Measurements from ENCODE around the gene DXO. TPM values are rescaled to one million over a fixed set of nuclear protein-coding genes. Genes with fewer than 3 reads are reported as not detected.

The DXO gene
- total RNA-seq, 1 experiment from 2014 or later: 38.1 TPM

- Histone ChIP-seq H3K9me3 (ENCODE audit: control insufficient read depth, insufficient read depth, low read depth, low read length) (no peaks in the 10 kb centered on the region), H3K4me1 (ENCODE audit: control insufficient read depth, insufficient read depth, low read length) (peaks cover 9% of the 10 kb centered on the region), H3K27me3 (ENCODE audit: control insufficient read depth, insufficient read depth, low read length) (no peaks in the 10 kb centered on the region), H3K4me3 (ENCODE audit: low read depth in 2 of 2, low read length in 2 of 2) (no peak overlapping the region), H3K36me3 (ENCODE audit: control insufficient read depth, insufficient read depth, low read length) (peaks cover 15% of the 10 kb centered on the region), H3K27ac (ENCODE audit: low read length) (no peak overlapping the region)
- no peak for TF ChIP-seq TCF7L2 (IDR thresholded peaks at IDR 0.05; ENCODE audit: low read depth, low read length)
- no peak for TF ChIP-seq REST (IDR thresholded peaks at IDR 0.05; ENCODE audit: insufficient read depth in 1 of 2, low read depth in 2 of 2, low read length in 1 of 2)
- TF ChIP-seq POLR2AphosphoS5 (IDR thresholded peaks at IDR 0.05; ENCODE audit: low read depth, low read length): no peak
- TF ChIP-seq, protein P1, sequence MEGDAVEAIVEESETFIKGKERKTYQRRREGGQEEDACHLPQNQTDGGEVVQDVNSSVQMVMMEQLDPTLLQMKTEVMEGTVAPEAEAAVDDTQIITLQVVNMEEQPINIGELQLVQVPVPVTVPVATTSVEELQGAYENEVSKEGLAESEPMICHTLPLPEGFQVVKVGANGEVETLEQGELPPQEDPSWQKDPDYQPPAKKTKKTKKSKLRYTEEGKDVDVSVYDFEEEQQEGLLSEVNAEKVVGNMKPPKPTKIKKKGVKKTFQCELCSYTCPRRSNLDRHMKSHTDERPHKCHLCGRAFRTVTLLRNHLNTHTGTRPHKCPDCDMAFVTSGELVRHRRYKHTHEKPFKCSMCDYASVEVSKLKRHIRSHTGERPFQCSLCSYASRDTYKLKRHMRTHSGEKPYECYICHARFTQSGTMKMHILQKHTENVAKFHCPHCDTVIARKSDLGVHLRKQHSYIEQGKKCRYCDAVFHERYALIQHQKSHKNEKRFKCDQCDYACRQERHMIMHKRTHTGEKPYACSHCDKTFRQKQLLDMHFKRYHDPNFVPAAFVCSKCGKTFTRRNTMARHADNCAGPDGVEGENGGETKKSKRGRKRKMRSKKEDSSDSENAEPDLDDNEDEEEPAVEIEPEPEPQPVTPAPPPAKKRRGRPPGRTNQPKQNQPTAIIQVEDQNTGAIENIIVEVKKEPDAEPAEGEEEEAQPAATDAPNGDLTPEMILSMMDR (IDR thresholded peaks at IDR 0.05): no peak
- TF ChIP-seq SIN3A (IDR thresholded peaks at IDR 0.05; ENCODE audit: borderline replicate concordance, insufficient read depth, low read depth, low read length): no peak
- no peak for DNase-seq (ENCODE audit: low read depth, low spot score)
- no TSS peak for BruUV-seq (replicated peaks)
- in situ Hi-C loops (cut with HindIII; ENCODE audit: low pct_unique_long_range_greater_than_20kb, low sequenced_read_pairs): no loop called here
- ATAC-seq: no peak
- intact Hi-C loops (cut with micrococcal nuclease; ENCODE audit: unreplicated experiment): no loop called here
- ChIA-PET POLR2A (no interaction called here), CTCF (no interaction called here)
These were observed 8.0 kb downstream of the DXO start for GRCh38 chr6:31963921-31964320.

- H3K36me3 ChIP-seq (ENCODE audit: control insufficient read depth, insufficient read depth, low read length): peaks cover 22% of the 10 kb centered on the region
These were observed 10.3 kb downstream of the DXO start for GRCh38 chr6:31961616-31962015.

More at GRCh38 chr6:31961616-31962015, 10.3 kb downstream of the DXO start:
- BruUV-seq (replicated peaks): no TSS peak
- Histone ChIP-seq H3K4me1 (ENCODE audit: control insufficient read depth, insufficient read depth, low read length) (peaks cover 18% of the 10 kb centered on the region), H3K9me3 (ENCODE audit: control insufficient read depth, insufficient read depth, low read depth, low read length) (no peaks in the 10 kb centered on the region), H3K4me3 (ENCODE audit: low read depth in 2 of 2, low read length in 2 of 2) (no peak overlapping the region), H3K27me3 (ENCODE audit: control insufficient read depth, insufficient read depth, low read length) (no peaks in the 10 kb centered on the region), H3K27ac (ENCODE audit: low read length) (no peak overlapping the region)
- TF ChIP-seq SIN3A (IDR thresholded peaks at IDR 0.05; ENCODE audit: borderline replicate concordance, insufficient read depth, low read depth, low read length): no peak
- TF ChIP-seq, protein P1 (IDR thresholded peaks at IDR 0.05): no peak
- TF ChIP-seq POLR2AphosphoS5 (IDR thresholded peaks at IDR 0.05; ENCODE audit: low read depth, low read length): no peak
- no peak for TF ChIP-seq TCF7L2 (IDR thresholded peaks at IDR 0.05; ENCODE audit: low read depth, low read length)
- no peak for TF ChIP-seq REST (IDR thresholded peaks at IDR 0.05; ENCODE audit: insufficient read depth in 1 of 2, low read depth in 2 of 2, low read length in 1 of 2)
- ChIA-PET POLR2A (no interaction called here), CTCF (no interaction called here)
- DNase-seq (ENCODE audit: low read depth, low spot score): no peak
- intact Hi-C loops (cut with micrococcal nuclease; ENCODE audit: unreplicated experiment): no loop called here
- ATAC-seq: no peak
- in situ Hi-C loops (cut with HindIII; ENCODE audit: low pct_unique_long_range_greater_than_20kb, low sequenced_read_pairs): no loop called here
